ENCODE measurements around the gene ZBTB38.

The ZBTB38 gene

DNA sequence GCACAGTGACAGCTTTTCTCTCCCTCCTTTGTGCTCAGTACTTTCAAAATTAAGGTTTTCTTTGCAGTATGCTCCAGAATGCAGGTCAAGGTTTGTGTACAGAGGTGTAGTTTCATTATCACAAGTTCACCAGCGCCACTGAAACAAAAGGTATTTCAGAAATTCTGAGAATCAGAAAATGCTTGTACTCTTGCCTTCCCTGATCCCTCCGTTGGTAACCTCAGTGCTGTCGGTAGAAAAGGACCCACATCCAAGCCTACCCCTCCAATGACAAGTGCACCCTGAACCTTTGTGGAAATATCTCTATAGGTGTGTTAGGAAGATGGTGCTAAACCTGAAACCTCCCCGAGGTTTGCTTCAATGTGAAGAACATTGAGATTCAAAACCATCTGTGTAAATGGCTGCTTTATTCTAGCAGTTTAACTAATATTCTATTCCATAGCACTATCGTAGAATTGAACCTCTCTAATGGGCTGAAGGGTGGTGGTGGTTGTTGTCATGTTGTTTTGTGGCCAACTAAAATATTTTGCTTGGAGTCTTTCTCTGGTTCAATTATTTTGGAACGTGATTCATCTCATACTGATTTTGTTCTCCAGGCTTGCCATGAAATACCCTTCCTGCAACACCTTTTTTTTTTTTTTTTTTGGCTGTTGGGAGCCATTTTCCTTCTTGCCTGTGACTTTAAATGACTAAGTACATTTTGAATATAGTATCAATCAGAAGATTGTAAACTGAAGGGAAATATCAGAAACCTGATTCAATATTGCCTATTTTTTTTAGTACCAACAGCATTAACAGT lies 20.7 kb downstream of the ZBTB38 start:
- no peak for FAIRE-seq

DNA sequence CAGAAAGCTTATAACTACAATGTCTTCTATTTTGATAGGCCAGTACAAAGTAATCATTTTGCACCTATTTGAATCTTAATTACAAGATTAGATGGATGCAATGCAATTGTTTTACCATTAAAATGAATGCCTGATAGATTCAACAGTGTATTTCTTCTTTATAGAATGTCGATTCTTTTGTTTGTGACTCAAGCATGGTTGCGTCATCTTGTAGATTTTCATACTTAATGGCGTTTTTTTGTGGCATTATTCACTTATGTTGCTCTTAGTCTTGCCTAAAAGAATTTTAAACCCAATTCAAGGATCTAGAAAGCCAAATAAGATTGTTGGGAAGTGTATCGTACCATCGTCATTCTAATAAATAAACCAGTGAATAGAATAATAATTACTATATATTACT lies 21.4 kb downstream of the ZBTB38 start:
- FAIRE-seq: no peak

DNA sequence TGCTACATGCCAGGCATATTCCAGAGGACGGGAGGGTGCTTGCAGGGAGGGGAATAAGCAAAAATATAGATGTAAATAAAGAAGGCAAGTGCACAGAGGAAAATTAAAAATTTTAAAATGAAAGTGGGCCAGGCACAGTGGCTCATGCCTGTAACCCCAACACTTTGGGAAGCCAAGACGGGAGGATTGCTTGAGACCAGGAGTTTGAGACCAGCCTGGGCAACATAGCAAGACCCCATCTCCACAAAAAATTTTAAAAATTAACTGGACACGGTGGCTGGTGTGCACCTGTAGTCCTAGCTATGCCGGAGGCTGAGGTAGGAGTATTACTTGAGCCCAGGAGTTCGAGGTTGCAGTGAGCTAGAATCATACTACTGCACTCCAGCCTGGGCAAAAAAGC lies 22.4 kb downstream of the ZBTB38 start:
- FAIRE-seq: no peak

DNA sequence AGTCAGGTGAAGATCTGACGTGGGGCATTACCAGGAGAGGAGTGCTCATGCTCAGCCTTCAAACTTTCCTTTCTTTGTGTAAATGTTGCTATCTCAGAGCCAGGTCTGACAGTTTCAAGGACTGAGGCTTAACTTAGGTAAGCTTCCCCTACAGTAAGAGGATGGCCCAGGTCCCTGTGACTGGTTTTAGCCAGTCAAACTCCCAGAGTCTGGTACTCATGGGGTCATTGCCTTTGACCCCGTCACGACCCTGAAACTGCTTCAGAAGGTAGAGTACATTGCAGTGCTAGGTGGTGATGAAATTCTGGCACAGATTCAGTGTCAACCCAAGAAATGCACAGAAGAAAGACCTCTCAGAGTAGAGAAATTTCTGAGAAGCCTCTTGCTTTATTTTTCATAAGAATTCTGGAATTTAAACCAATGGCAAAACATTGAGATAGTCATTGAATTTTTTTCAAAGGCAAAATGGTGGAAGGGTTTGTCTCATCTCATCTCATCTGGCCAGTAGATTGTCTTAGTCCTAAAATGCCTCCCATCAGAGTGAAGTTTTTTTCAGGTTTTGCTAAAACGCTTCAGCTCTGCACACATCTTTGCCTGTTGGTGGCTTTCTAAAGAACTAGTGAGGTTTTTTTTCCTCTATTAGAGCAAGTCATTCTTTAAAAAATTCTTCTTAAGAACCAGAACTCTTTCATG lies 23.1 kb downstream of the ZBTB38 start:
- FAIRE-seq: no peak

DNA sequence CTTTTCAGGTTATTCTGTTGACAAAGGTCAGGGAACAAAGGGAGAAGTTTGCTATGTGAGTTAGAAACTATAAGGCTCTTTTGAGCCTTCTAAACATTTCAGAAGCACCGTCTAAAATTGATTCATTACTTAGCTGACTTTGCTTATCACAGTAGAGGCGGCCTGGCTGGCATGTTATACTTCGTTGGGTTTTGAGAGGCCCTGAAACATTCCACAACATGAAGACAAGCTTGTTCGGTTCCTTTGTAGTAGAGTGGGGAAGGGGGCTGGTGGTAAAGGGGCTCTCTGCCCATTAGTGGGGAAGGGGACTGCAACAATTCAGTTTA lies 23.6 kb downstream of the ZBTB38 start:
- FAIRE-seq: no peak

DNA sequence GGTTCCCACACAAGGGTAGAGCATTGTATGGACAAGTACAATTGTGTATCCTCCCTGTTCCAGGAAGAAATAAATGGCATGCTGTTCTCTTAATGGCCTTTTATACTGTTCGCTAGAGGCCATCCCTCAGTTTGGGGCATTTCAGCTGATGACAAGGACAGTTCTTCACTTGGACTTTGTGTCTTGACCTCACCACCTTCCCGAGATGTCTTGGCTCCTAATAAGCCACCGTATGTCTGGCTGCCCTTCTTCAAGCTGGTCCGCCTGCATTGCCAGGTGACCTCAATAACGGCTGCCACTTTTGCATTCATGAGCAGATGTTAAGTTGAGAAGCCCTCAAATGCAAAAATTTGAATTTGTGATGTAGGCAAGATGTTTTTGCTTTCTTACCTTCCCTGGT lies 24.1 kb downstream of the ZBTB38 start:
- no peak for FAIRE-seq

DNA sequence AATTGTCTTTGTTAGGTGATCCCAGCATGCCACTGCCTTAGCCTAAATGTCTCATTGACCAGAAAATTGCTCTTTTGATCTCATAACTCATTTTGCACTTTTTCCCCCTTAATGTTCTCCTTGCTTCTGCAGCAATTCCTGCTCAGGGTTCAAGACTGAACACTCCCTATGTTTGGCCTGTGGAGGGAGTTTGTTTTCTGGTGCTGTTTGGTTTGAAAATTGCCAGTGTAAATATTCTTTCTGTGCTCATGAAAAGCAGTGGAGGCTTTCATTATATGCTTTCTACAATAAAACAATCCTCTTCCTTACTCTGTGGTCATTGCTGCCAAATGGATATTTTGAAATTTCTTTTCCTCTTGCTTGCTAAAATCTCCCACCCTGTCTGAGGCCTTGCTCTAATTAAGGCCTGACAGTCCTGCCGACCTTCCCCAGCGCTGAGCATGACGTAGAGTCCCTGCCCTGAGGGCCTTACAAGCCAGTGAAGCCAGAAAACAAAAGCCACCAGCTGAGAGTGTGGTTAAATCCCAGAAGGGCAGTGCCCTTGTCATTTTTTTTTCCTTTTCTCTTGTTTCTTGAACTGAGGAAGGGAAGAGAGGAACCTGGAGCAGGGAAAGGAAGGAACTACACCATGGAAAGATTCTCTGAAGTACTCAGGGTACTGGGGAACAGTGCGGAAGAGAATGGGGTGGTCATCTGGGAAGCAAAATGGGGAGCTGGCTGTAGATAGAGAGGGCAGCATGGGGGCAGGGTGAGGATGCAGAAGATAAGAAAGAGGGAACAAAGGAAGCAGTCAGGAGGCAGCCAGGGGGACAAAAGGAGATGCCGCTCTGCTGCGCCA lies 24.8 kb downstream of the ZBTB38 start:
- peak; percentile 12 for FAIRE-seq

DNA sequence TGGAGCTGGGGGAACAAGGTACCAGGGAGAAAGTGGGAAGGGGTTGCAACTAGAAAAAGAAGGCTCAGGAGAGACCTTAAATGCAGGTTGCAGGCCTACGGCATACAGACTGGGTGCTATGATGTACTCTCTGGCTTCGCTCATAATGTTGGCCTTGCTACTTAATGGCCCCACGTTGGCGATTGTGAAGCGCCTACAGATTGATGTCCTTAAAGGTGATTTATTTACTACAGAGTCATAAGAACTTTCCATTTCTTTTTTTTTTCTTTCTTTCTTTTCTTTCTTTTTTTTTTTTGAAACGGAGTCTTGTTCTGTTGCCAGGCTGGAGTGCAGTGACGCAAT lies 25.4 kb downstream of the ZBTB38 start:
- no peak for FAIRE-seq

DNA sequence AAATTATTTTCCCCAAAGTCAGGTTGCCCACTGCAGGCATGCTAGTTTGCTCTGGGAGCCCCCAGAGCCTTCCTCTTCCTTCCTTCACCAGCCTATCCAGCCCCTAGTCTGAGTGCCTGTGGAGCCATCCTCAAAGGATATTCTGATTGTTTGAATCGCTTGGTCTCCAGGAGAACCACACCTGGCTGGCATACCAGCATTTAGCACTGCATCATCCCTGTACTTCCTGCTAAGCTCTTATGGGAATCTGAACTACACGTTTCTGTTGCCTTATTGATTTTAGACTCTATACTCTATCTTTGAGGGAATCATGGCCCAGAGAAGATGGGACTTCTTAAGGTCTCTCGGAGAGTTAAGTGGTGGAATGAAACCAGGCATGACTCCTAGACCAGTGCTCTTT lies 26.3 kb downstream of the ZBTB38 start:
- no peak for FAIRE-seq

DNA sequence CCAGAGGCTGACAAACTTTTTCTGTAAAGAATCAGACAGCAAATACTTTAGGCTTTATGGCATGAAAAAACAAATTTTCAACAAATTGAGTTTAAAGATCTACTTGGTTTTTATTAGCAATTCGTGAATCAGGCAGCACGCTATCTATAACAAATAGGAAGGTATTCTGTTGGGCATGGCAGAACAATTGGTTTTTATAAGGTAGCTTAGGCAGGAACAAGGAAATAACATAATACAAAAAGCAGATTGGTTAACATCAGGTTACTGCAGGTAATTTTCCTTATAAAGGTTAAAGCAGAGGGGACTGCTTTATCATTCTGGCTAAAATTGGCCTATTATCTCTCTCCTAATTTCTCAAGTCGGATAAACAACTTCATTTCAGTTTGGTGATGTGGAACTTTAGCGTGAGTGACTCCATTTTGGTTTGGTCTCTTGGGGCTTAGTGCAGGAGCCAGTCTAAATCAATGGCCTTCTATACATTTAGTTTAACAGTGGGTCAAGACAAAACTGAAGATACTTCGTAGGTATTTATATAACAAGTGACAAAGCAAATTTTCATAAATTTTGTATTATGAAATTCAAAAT lies 26.8 kb downstream of the ZBTB38 start:
- no peak for FAIRE-seq

DNA sequence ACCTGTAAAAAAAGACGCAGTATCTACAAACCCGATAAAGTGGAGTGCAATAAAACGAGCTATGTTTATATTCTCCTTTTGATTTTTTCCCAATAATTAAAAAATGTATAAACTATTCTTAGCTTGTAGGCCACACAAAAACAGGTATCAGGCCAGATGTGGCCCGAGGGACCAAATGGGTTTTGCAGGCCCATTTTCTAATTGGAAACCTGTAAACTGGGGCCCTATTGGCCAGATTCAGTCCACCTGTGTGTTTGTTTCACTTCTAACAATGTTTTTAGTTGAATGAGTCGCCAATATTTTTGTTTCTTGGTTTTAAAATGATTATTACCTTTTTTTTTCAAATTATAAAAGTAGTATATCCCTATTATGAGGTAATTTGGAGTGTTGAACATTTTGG lies 29.7 kb downstream of the ZBTB38 start:
- FAIRE-seq: no peak

DNA sequence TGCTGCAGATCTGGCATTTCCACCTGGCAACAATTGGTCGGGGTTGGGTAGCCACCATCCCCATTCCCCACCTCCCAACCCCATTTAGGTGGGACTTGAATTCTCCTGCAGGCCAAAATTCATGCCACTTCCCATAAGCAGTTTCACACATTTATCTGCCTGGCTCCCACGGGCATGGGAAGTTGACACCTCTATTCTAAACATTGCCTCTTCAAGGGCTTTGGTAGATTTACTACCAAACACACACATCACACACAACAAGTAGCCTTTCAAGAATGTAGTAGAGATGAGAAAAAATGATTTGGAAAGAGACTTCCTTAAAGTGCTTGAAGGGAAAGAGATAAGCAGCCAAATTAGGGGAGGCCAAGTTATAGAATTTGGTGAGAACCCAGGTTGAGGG lies 30.9 kb downstream of the ZBTB38 start:
- FAIRE-seq: no peak

DNA sequence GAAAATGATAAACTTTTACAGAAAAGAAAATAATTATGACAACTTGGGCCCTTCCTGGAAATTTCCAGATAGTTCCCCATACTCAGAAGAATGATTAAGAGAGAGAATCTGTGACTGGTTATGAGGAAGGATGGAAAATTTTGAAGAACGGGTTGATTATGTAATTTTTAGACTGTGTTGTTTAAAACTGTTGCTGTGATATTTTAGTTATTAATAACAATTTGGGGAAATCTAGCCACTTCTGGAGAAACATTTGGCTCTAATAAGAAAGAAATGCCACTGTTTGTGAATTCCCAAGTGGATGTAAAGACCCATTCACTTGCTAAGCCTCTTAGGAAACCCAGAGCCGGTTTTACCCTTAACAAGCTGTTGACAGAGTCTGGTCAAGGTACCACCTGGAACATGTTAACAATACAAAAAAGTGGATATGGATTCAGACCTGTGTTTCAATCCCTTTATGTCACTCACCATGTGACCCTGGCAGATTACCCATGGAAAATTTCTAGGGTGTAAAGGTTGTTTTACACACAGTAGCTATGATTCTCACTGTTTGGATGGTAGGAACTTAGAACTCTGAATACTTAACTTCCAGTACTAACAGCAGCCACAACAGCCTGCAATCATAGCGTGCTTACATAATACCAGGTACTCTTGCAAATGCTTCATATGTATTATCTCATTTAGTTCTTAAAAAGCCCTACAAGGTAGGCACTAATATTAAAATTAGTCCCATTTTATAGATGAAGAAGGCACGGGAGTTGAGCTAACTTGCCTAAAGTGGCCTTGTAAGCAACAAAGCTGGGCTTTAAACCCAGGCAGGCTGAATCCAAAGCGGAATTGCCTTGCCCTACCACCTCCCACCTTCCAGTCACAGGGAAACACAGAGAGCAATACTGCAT lies 32.0 kb downstream of the ZBTB38 start:
- no peak for FAIRE-seq

DNA sequence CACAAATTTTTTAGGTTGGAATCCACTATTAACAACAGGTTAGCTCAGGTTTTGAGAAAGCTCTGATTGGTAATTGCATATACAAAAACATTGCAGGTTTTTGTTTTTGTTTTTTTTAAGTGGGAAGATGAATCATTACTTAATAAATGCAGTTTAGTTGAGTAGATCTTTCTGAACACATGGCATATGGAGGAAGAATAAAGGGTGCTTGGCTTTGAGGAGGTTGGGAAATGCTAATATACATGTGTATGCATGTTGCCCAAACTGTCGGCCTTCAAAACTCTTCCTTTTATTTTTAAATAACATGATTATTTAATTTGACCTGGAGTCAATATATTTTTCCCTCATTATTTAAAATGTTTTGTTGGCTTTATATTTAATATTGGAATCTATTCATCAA lies 32.8 kb downstream of the ZBTB38 start:
- no peak for FAIRE-seq

DNA sequence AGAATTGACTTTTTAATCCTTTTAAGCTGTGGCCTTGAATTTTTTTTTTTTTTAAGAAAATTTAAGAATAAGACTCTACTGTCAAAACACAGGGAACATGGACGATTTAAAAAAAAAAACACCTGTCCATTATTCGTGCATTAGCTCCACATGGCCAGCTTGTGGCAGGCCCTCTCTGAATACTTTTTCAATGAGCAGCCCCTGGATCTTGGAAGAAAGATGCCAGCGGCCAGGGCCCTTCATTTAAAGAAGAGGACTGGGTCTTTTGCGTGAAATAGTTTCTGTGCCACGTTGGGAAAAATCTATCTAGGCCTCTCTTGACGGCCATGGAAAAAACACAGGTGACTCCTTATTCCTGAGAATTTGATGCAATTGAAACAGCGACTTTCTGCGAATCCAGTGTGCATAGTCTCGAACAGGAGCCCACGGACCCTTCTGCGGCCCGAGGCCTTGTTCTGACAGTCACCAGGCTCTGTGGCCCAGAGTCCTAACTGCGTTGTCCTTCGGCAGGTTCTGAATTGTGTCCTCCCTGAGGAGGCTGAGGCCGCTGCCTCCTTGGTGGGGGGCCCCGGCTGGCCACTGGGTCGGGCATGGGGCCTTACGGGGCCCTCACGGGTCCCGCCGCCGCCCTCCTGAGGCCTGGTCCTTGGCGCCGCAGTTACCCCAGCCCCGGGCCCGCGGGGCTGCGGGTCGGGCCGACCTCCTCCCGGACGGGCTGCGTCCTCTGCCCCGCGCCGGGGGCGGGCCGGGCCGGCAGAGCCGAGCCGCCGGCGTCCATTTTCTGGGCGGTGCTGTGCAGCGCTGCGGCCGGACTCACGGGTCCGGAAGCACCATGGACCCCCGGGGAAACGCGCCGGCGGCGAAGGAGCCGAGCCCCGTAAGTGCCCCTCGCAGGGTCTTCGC lies 33.5 kb downstream of the ZBTB38 start:
- no peak for FAIRE-seq

DNA sequence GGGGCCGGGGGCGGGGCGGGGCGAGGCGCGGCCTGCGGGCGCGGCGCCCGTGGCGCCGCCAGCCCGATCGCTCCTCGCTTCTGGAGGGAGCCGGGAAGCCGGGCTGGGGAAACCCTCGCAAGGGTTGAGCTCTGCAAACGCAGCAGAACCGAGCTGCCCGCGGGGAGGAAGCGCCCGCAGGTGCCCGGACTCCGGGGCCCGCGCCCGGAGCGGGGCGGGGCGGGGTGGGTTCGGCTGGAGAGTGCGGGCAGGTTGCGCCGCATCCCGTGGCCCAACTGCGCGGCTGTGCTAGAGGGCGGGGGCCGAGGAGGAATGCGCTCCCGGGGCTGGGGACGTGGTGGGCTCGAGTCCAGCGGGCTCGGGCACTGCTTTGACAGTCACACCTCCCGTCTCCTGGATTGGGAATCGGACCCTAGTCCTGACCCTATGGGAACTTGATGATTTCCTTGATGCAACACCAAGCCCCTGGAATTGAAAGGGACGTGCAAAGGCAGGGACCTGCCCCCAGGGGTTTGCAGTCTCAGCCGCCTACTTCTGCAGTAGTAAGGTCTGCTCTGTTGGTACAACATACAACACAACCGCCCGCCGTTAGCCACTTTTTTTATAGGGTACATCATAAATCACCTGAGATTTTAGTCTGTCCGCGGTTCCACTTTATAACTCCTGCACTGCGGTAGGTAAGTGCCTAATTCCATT lies 34.3 kb downstream of the ZBTB38 start:
- no peak for FAIRE-seq

DNA sequence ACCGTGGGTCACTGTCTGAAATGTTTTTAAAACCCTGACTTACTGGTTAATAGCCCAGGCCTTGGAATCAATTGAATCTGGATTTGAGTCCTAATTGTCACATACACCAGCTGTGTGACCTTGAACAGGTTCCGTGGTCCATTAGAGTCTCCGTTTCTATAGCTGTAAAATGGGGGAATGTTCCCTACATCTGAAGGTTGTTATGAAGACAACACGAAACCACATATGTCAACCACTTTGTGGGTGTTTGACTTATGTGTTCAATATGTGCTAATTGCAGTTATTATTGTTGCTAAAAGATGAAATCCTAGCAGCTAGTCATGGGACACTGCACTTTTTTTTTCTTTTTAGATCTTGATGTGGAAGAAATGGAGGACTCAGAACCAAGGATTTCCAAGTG lies 35.3 kb downstream of the ZBTB38 start:
- no peak for FAIRE-seq

DNA sequence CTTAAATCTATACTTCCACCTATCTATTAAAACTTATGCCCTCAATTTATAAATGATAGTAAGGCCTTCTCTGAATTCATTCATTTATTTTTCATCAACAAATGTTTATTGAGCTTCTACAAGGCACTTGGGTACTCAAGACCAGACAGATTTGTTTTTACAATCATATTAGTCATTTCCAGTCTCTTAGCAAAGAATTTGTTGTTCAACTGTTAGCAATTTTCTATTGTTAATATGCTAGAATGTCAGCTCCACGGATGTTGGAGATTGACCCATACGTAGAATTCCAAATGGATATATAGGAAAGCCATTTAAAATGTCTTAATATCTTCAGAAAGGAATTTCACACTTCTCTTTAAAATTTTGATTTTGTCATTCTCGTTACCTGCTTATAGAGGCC lies 36.7 kb downstream of the ZBTB38 start:
- FAIRE-seq: no peak

DNA sequence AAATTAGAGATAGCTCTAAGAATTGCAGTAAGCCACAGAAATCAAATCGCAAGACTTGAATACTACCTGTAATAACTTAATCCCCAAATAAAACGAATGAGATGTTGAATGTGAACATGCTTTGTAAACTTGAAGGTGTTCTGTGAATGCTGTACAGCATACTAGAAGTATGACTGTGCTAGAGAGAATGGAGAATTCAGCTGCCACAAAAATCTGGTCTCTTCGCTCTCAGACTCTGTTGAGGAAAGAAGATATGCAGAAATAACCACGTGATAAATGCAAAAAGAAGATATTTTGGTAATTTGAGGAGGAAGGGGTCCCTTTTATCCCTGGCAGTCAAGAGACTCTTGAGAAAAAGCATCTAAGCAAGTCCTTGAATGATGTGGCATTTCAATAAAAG lies 37.3 kb downstream of the ZBTB38 start:
- FAIRE-seq: no peak

DNA sequence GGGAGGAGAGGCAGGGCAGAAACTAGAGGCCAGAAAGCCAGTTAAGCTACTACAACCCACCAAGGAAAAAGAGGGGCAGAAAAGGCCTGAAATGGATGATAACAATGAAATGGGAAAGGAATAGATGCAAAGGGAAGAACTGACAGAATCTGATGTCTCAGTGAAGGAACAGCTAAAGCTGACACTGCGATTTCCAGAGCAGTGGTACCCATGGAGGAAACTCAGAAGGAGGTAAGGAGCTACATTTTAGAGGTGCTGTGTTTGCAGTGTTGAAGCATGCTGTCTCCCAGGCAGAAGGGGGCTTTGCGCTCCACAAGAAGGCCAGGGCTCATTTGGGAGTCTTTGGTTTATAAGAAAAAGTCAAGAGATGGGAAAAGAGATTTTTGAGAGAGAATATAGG lies 38.0 kb downstream of the ZBTB38 start:
- FAIRE-seq: no peak

DNA sequence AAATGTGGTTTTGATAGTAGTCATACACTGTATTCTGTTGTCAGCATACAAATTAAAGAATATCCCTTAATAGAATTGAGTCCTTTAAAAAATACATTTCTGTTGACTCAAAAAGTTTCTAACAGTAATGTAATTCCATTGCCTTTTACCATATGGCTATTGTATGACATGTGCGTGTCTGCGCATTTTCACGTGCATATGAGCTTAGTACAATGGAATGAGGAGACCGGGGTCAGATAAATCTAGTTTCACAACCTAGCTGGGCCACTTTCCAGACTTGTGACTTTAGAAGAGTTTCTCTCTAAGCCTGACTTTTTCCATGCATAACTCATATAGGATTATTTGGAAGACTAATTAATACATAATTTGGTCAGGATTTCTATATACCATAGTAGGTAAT lies 38.7 kb downstream of the ZBTB38 start:
- no peak for FAIRE-seq

Data from endometrium (tissue), 2 donors.